ENCODE measurements around the gene OTOA.
"Not testable (repeated sequence)": the region's sequence is repeated elsewhere in the genome, so short reads cannot be mapped to it uniquely, and the experiment has no call there.

The OTOA gene
- long read RNA-seq, donor 1 = 0 reads
- long read RNA-seq, donor 2 = 0 reads
- long read RNA-seq, donor 3 = 0 reads
- long read RNA-seq, donor 4 = 0 reads
- long read RNA-seq, donor 5 = 0 reads
- long read RNA-seq, donor 6 = 0 reads
- long read RNA-seq, donor 7 = 0 reads
- long read RNA-seq, donor 8, partial matches to known transcripts = 0 of 7 reads
- long read RNA-seq, donor 8, other reads (novel, unspliced or antisense) = 7 of 7 reads

GRCh38 chr16:21663889-21664647, at the start of gene OTOA:
Gene OTOA, plus strand, starts transcription at chr16:21663968. Its CDS starts 14,547 bp downstream, at chr16:21678515.
- DNase-seq = no peak

- DNase-seq = no peak
Observed at GRCh38 chr16:21614896-21615295, 48.9 kb upstream of the OTOA start.

GRCh38 chr16:21617607-21618006, 46.2 kb upstream of the OTOA start:
- DNase-seq = no peak

- no peak for DNase-seq
Observed at GRCh38 chr16:21618281-21618680, 45.5 kb upstream of the OTOA start.

GRCh38 chr16:21619765-21620425, 43.9 kb upstream of the OTOA start:
- DNase-seq = no peak

GRCh38 chr16:21620592-21620991, 43.2 kb upstream of the OTOA start:
- no peak for DNase-seq

- DNase-seq = no peak
Observed at GRCh38 chr16:21622545-21622944, 41.2 kb upstream of the OTOA start.

GRCh38 chr16:21625026-21625425, 38.7 kb upstream of the OTOA start:
- DNase-seq = no peak

GRCh38 chr16:21626659-21627277, 37.0 kb upstream of the OTOA start:
- no peak for DNase-seq

GRCh38 chr16:21628121-21628726, 35.5 kb upstream of the OTOA start:
- DNase-seq = no peak

- DNase-seq = no peak
Observed at GRCh38 chr16:21628772-21629171, 35.0 kb upstream of the OTOA start.

GRCh38 chr16:21629616-21630539, 33.9 kb upstream of the OTOA start:
- DNase-seq = not testable (repeated sequence)

- DNase-seq = not testable (repeated sequence)
Observed at GRCh38 chr16:21630866-21631265, 32.9 kb upstream of the OTOA start.

- not testable (repeated sequence) for DNase-seq
Observed at GRCh38 chr16:21631376-21631775, 32.4 kb upstream of the OTOA start.

GRCh38 chr16:21631951-21632575, 31.7 kb upstream of the OTOA start:
- not testable (repeated sequence) for DNase-seq

GRCh38 chr16:21634216-21634615, 29.6 kb upstream of the OTOA start:
- no peak for DNase-seq

- DNase-seq = not testable (repeated sequence)
Observed at GRCh38 chr16:21635694-21636093, 28.1 kb upstream of the OTOA start.

GRCh38 chr16:21637032-21637968, 26.5 kb upstream of the OTOA start:
- no peak for DNase-seq

GRCh38 chr16:21638573-21638975, 25.2 kb upstream of the OTOA start:
- DNase-seq = no peak

GRCh38 chr16:21639493-21639892, 24.3 kb upstream of the OTOA start:
- no peak for DNase-seq

Measured in right kidney (tissue), 9 donors.